Neural cell (in vitro differentiated cells): Measurements from ENCODE around the gene MAIP1. TPM values are rescaled to one million over a fixed set of nuclear protein-coding genes. Genes with fewer than 3 reads are reported as not detected.

ENCODE experiments used
- H2AFZ ChIP-seq: fragments of 200-600, 300-800 bp; sonication (generic), shearing (Covaris generic); 2 replicates; pipeline ENCODE4 v1.6.0; 2014; ENCODE audit warnings: low read depth, mild to moderate bottlenecking, antibody characterized with exemption, low read length, moderate library complexity
- H3F3A ChIP-seq: fragments of 200-600 bp; shearing (Covaris generic); 2 replicates; pipeline ENCODE4 v1.6.1; 2016; ENCODE audit warnings: mild to moderate bottlenecking, moderate library complexity, mixed read lengths, antibody characterized with exemption, low read length; ENCODE audit not compliant: insufficient read depth, poor library complexity, severe bottlenecking
- H3K27ac ChIP-seq: fragments of 200-600, 300-800 bp; sonication (generic), shearing (Covaris generic); 2 replicates; pipeline ENCODE4 v1.5.1; 2014; ENCODE audit warnings: mild to moderate bottlenecking, low read length, moderate library complexity
- H3K27me3 ChIP-seq: fragments of 300-800, 200-600 bp; sonication (generic), shearing (Covaris generic); 2 replicates; pipeline ENCODE4 v1.6.0; 2014; ENCODE audit warnings: mild to moderate bottlenecking, low read depth, low read length, moderate library complexity; ENCODE audit not compliant: insufficient read depth
- H3K36me3 ChIP-seq: fragments of 300-800, 200-600 bp; sonication (generic), shearing (Covaris generic); 2 replicates; pipeline ENCODE4 v1.5.1; 2014; ENCODE audit warnings: mild to moderate bottlenecking, antibody characterized with exemption, low read length, moderate library complexity; ENCODE audit not compliant: insufficient read depth
- H3K4me2 ChIP-seq: fragments of 300-800, 200-600 bp; sonication (generic), shearing (Covaris generic); 2 replicates; pipeline ENCODE4 v1.6.0; 2014; ENCODE audit warnings: mild to moderate bottlenecking, low read length
- H3K4me3 ChIP-seq: fragments of 300-800, 200-600 bp; sonication (generic), shearing (Covaris generic); 2 replicates; pipeline ENCODE4 v1.5.1; 2014; ENCODE audit warnings: mild to moderate bottlenecking, low read length, moderate library complexity
- H3K79me2 ChIP-seq: fragments of 200-600 bp; shearing (Covaris generic); replicated peaks from 2 replicates; pipeline ENCODE4 v1.6.0; 2014; ENCODE audit warnings: mild to moderate bottlenecking, low read length, moderate library complexity; ENCODE audit not compliant: insufficient read depth
- H3K9ac ChIP-seq: fragments of 300-800, 200-600 bp; sonication (generic), shearing (Covaris generic); 2 replicates; pipeline ENCODE4 v1.6.1; 2016; ENCODE audit warnings: mild to moderate bottlenecking, low read length, mixed read lengths
- H3K9me2 ChIP-seq: fragments of 200-600 bp; shearing (Covaris generic); 2 replicates; pipeline ENCODE4 v1.6.1; 2016; ENCODE audit warnings: mild to moderate bottlenecking, low read length, mixed read lengths; ENCODE audit not compliant: insufficient read depth
- H3K9me3 ChIP-seq: fragments of 200-600, 300-800 bp; sonication (generic), shearing (Covaris generic); 2 replicates; pipeline ENCODE4 v1.6.1; 2016; ENCODE audit warnings: mild to moderate bottlenecking, mixed run types, low read length, moderate library complexity, mixed read lengths
- H4K20me1 ChIP-seq: fragments of 200-600 bp; shearing (Covaris generic); 2 replicates; pipeline ENCODE4 v1.6.1; 2016; ENCODE audit warnings: mild to moderate bottlenecking, mixed run types; ENCODE audit not compliant: insufficient read depth
- EP300 ChIP-seq: fragments of 450-650 bp; conservative IDR thresholded peaks from 2 replicates; pipeline ENCODE4 v1.6.1; 2014; ENCODE audit warnings: antibody characterized with exemption, mild to moderate bottlenecking, moderate library complexity; ENCODE audit not compliant: poor library complexity, severe bottlenecking
- EZH2 ChIP-seq: fragments of 200-600, 300-800 bp; shearing (Covaris generic), sonication (generic); IDR thresholded peaks from 2 replicates; pipeline ENCODE4 v1.6.1; 2014; ENCODE audit warnings: antibody characterized with exemption, low read length, borderline replicate concordance, mild to moderate bottlenecking; ENCODE audit not compliant: insufficient read depth, poor library complexity, severe bottlenecking
- MXI1 ChIP-seq: fragments of 450-650 bp; conservative IDR thresholded peaks from 2 replicates; pipeline ENCODE4 v1.6.1; 2014; ENCODE audit warnings: antibody characterized with exemption, mild to moderate bottlenecking; ENCODE audit not compliant: poor library complexity, severe bottlenecking
- POLR2AphosphoS5 ChIP-seq: IDR thresholded peaks from 2 replicates; pipeline ENCODE4 v1.6.1; 2012
- RAD21 ChIP-seq: fragments of 450-650 bp; conservative IDR thresholded peaks from 2 replicates; pipeline ENCODE4 v1.6.1; 2014; ENCODE audit warnings: antibody characterized with exemption, mild to moderate bottlenecking, moderate library complexity
- SMC3 ChIP-seq: fragments of 450-650 bp; conservative IDR thresholded peaks from 2 replicates; pipeline ENCODE4 v1.6.1; 2014; ENCODE audit warnings: antibody characterized with exemption, mild to moderate bottlenecking, moderate library complexity; ENCODE audit not compliant: poor library complexity
- TAF1 ChIP-seq: IDR thresholded peaks from 2 replicates; pipeline ENCODE4 v1.6.1; 2012; ENCODE audit warnings: low read depth
- polyA plus RNA-seq: library from polyadenylated mRNA; depleted of rRNA; stranded (reverse); fragments of >200 nt; gene quantifications from 2 replicates; pipeline ENCODE4 v1.2.3, GENCODE V29; 2014
- TF ChIP-seq, protein P1 (sequence below): fragments of 450-650 bp; IDR thresholded peaks from 2 replicates; pipeline ENCODE4 v1.5.1; 2014; ENCODE audit warnings: antibody characterized with exemption, mild to moderate bottlenecking, moderate library complexity; ENCODE audit not compliant: poor library complexity, severe bottlenecking
- TF ChIP-seq, protein P2 (sequence below): IDR thresholded peaks from 2 replicates; pipeline ENCODE4 v1.6.1; 2012; ENCODE audit warnings: borderline replicate concordance

The MAIP1 gene
- polyA plus RNA-seq, 1 donor from 2014 or later: 24.1 TPM

DNA sequence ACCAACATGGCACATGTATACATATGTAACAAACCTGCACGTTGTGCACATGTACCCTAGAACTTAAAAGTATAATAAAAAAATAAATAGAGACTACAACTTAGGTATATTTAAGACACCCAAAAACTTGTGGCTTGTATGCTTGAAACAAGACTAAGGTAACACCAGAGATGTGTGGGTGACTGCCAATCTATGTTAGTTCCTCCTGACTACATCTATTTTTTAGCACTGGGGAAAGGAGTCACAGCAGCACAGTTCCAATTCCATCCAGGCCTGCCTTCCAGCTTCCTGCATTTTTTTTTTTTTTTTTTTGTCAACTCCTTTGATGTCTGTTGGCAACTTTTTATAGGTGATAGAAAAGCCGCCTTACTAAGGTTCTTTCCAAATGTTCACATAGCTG is 26.1 kb upstream of the MAIP1 start:
- Histone ChIP-seq H3K9ac (no peak overlapping the region), H3K27ac (no peak overlapping the region), H4K20me1 (no peaks in the 10 kb centered on the region), H3K27me3 (no peaks in the 10 kb centered on the region), H3K79me2 (peaks cover 7% of the 10 kb centered on the region), H3K36me3 (peaks cover 18% of the 10 kb centered on the region), H3K9me3 (no peaks in the 10 kb centered on the region), H2AFZ (no peak overlapping the region), H3K9me2 (no peaks in the 10 kb centered on the region), H3K4me2 (no peak overlapping the region), H3F3A (no peaks in the 10 kb centered on the region), H3K4me3 (no peak overlapping the region)
- TF ChIP-seq MXI1: no peak
- no peak for TF ChIP-seq SMC3
- TF ChIP-seq, protein P1, sequence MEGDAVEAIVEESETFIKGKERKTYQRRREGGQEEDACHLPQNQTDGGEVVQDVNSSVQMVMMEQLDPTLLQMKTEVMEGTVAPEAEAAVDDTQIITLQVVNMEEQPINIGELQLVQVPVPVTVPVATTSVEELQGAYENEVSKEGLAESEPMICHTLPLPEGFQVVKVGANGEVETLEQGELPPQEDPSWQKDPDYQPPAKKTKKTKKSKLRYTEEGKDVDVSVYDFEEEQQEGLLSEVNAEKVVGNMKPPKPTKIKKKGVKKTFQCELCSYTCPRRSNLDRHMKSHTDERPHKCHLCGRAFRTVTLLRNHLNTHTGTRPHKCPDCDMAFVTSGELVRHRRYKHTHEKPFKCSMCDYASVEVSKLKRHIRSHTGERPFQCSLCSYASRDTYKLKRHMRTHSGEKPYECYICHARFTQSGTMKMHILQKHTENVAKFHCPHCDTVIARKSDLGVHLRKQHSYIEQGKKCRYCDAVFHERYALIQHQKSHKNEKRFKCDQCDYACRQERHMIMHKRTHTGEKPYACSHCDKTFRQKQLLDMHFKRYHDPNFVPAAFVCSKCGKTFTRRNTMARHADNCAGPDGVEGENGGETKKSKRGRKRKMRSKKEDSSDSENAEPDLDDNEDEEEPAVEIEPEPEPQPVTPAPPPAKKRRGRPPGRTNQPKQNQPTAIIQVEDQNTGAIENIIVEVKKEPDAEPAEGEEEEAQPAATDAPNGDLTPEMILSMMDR: no peak
- TF ChIP-seq RAD21: no peak
- TF ChIP-seq EP300: no peak
- no peak for TF ChIP-seq POLR2AphosphoS5
- TF ChIP-seq EZH2: no peak
- TF ChIP-seq, protein P2, sequence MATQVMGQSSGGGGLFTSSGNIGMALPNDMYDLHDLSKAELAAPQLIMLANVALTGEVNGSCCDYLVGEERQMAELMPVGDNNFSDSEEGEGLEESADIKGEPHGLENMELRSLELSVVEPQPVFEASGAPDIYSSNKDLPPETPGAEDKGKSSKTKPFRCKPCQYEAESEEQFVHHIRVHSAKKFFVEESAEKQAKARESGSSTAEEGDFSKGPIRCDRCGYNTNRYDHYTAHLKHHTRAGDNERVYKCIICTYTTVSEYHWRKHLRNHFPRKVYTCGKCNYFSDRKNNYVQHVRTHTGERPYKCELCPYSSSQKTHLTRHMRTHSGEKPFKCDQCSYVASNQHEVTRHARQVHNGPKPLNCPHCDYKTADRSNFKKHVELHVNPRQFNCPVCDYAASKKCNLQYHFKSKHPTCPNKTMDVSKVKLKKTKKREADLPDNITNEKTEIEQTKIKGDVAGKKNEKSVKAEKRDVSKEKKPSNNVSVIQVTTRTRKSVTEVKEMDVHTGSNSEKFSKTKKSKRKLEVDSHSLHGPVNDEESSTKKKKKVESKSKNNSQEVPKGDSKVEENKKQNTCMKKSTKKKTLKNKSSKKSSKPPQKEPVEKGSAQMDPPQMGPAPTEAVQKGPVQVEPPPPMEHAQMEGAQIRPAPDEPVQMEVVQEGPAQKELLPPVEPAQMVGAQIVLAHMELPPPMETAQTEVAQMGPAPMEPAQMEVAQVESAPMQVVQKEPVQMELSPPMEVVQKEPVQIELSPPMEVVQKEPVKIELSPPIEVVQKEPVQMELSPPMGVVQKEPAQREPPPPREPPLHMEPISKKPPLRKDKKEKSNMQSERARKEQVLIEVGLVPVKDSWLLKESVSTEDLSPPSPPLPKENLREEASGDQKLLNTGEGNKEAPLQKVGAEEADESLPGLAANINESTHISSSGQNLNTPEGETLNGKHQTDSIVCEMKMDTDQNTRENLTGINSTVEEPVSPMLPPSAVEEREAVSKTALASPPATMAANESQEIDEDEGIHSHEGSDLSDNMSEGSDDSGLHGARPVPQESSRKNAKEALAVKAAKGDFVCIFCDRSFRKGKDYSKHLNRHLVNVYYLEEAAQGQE: no peak
- no peak for TF ChIP-seq TAF1

DNA sequence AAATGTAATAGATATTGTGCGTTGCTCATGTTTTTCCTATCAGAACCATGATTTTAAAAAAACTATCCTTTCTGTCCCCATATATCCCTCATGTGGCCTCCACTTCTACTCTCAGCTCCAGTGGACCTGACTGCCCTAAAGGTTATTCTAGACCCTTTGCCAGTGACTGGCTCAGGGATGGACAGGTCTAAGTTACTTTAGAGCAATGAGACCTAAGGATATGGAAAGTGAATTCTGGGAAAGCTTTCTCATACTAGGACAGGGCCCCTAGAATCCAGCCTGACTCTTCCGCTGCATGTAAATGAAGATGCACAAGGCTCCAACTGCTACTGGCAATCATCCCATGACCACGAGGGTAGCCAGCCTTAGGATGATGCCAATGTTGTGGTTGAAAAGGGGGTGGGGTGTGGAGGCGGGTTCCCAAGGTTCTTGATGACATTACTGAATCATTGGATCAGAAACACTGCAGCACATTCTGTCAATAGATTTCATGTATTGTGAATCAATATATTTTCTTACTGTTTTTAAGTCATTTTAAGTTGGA is 23.0 kb upstream of the MAIP1 start:
- TF ChIP-seq EZH2 (no peak), POLR2AphosphoS5 (no peak), TAF1 (no peak), SMC3 (no peak), RAD21 (no peak), EP300 (no peak), MXI1 (no peak)
- TF ChIP-seq, protein P1: no peak
- TF ChIP-seq, protein P2: no peak
- peaks cover 7% of the 10 kb centered on the region for H3K36me3 ChIP-seq
- no peaks in the 10 kb centered on the region for H3K9me2 ChIP-seq
- no peaks in the 10 kb centered on the region for H4K20me1 ChIP-seq
- H2AFZ ChIP-seq: no peak overlapping the region
- H3K27me3 ChIP-seq: no peaks in the 10 kb centered on the region
- no peak overlapping the region for H3K4me2 ChIP-seq
- H3K4me3 ChIP-seq: no peak overlapping the region
- H3F3A ChIP-seq: no peaks in the 10 kb centered on the region
- no peak overlapping the region for H3K9ac ChIP-seq
- no peak overlapping the region for H3K27ac ChIP-seq
- no peaks in the 10 kb centered on the region for H3K9me3 ChIP-seq
- no peaks in the 10 kb centered on the region for H3K79me2 ChIP-seq
